HG02870 (cell line): ENCODE results near the gene PSMG2.
"Not testable (repeated sequence)": the region's sequence is repeated elsewhere in the genome, so short reads cannot be mapped to it uniquely, and the experiment has no call there.

Experiments
- ATAC-seq: cut with Tn5 transposase; IDR thresholded peaks from one replicate; pipeline ENCODE4 v1.9.1; 2021; ENCODE audit warnings: mild to moderate bottlenecking, moderate library complexity; ENCODE audit not compliant: unreplicated experiment

Gene PSMG2

DNA sequence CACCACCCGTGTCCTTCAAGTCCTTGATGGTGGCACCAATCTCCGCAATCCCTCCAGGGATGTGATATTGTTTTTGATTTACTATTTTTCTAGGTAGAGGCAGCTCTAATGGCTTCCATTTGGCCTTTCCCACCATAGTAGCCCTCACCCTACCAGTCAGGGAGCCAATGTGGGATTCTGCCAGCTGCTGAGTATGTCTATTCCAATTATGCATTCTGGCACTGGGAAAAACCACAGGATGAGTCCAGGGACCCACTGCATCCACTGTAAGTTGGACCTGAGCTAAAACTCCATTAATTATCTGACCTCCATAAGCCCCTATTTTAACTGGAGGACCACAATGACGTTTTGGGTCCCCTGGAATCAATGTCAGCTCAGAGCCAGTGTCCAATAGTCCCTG lies 55.7 kb downstream of the PSMG2 start:
- not testable (repeated sequence) for ATAC-seq

DNA sequence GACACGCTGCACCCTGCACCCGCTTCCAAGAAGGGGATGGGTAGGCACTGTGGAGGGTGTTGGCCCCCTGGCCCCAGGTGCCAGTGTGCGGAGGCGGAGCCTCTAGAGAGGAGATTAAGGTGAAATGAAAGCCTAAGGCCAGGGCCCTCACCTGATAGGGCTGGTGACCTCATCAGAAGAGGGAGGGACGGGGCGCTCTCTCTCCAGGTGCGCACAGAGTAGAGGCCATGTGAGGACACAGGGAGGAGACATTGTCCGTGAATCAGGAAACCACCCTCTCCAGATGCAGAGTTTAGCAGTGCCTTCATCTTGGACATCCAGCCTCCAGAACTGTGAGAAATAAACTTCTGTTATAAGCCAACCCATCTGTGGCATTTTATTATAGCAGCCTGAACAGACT lies 62.3 kb downstream of the PSMG2 start:
- no peak for ATAC-seq

DNA sequence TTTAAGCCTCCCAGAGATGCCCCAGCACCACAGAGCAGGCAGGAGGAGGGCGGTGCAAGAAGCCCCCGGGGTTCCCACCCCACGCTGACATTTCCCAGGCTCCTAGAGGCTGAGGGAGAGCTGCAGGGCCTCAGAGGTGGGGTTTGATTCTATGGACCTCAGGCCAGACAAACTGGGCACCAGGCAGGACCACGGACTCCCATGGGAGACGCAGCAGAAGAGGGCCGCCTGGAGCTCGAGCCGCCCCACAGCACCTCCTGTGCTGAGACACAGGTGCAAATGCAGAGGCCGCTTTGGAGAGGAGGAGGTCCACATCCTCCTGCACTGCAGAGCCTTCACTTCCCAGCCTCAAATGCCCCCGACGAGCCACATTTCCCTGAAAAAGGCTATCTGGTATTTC lies 62.7 kb downstream of the PSMG2 start:
- no peak for ATAC-seq

DNA sequence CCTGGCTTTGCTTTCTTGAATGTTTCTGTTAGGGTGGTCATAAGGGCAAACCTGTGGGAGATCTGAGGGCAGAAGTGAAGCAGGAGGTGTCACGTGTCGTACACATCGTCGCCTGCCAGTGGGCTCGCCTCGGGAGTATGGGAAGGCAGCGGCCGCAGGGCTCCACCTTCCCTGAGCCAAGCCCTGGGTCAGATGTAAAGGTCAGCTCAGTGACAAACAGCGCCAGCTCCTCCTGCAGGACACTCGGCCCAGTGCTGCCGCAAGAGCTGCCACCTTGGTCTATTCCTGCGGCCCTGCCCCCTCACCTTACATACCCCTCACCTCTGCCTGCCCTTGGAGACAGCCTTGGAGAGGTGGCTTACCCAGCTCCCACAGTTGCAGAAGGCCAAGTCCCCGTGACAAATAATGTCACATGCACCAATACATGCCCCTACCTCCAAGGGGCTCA lies 64.2 kb downstream of the PSMG2 start:
- ATAC-seq: no peak

DNA sequence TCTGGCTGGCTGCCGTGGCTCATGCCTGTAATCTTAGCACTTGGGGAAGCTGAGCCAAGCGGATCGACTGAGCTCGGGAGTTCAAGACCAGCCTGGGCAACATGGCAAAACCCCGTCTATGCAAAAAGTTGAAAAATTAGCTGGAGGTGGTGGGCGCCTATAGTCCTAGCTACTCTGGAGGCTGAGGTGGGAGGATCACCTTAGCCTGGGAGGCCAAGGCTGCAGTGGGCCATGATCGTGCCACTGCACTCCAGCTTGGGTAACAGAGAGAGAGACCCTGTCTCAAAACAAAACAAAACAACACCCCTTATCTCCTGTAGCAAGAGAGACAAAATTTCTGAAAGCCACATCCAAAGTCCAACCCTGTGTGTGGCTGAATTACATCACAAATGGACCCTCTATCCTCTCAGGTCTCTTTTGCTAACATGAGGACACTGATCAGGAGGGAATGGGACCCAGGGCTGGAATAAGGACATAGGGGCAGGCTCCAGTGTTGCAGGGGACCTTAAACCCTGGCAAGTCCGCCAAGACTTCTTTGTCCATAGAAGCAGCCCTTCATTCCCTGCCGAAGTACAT lies 64.8 kb downstream of the PSMG2 start:
- ATAC-seq: no peak

DNA sequence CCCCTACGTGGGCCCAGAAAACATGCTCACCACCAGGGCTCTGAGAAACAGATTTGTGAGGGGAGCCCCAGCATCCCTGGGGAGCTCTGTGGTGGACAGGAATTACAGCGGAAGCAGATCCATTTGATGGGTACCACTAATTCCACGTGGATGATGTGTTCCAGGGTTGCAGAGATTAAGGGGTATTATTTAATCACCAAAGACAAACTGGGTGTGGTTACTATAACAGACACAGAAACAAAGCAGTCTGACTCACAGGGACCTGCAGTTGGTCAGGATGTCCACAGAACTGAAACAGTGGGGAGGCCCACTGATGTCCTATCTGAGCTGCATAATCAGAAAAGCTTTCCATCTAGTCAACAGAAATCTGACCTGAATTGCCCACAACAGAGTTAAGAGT lies 65.8 kb downstream of the PSMG2 start:
- ATAC-seq: no peak

DNA sequence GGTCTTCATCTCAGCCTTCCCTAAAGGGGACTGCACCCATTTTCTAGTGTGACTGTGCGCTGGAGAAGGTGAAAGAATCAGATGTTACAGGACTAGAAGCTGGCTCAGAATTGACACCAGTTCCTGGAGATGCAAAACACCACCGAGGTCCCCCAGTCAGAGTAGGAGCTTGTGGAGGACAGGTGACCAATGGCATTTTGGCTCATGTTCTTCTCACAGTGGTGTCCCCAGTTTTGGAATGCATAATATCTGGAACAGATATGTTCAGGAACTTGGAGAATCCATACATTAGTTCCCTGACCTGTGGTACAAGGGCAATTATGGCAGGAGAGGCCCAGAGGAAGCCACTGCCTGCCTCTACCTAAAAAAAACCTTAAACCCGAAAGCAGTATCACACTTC lies 66.3 kb downstream of the PSMG2 start:
- ATAC-seq: no peak

DNA sequence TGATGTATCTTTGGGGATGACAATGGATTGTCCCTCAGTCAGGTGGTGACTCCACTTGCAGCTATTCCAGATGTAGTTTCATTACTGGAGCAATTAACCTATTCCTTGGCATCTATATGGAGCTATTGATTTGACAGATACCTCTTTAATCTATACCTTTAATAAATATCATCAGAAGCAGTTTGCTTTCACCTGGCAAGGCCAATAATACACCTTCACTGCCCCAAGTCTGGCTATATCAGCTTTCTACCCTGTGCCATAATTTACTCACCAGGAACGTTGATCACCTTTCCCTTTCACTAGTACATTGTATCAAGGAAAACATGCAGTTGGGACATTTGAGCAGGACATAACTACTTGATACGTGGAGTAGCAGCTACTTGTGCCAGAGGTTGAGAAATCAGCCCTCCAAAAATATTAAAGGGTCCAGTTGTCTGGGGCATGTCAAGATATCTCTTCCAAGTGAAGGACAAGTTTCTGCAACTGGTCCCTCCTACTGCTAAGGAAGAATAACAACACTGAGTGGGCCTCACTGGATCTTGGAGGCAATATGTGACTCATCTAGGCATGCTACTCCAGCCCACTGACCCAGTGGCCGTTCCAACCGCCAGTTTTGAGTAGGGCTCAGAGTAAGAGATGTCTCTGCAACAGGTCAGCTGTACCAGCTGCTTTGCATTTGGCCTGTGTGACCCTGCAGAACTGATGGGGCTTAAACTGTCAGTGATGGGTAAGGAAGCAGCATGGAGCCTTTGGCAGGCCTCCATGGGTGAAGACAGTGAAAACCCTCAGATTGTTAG lies 67.0 kb downstream of the PSMG2 start:
- ATAC-seq: no peak

DNA sequence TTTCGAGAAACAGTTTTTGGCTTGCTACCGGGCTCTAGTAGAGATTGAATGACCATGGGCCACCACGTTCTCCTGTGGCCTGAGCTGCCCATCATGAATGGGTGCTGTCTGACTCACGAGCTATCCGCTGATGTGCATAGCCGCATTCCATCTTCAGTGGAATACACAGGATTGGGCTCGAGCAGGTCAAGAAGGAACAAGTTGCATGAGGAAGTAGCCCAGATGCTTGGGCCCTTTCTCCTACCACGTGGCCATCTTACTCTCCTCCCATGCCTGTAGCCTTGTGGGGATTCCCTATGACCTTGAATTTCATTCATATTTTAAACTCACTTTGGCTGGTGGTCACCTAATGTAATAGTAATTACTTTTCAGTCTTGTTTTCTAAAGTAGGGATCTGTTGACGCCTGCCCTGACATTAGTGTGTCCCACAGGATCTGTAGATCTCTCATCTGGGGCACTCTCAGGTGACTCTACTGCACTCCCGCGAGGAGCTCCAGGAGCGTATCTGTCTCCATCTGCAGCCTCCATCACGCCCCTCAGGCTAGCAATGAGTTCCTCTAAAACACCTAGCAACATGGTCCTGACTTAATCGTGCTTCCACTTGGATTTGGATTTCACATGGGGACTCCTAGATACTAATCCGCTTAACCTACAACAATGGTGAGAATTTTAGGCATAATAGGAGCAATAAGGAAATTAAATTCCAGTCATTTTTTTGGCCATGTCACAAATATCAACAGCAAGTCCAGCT lies 67.8 kb downstream of the PSMG2 start:
- no peak for ATAC-seq

DNA sequence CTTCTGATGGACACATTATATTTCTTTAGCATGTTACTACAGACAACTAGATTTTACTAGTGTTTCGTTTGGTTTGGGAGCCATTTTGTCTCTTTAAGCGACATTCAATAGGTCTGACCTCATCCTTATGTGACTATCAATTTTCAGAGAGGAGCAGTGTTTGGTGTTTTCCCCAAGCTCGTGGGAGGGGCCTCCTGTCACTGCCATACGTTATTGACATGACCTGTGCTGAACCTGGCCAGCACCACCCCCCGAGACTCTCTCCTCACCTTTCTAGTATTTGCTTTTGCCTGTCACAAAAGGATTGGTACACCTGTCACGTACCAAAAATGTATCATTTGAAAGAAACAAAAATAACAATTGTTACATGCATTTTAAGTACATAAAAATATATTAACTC lies 69.3 kb downstream of the PSMG2 start:
- ATAC-seq: no peak

DNA sequence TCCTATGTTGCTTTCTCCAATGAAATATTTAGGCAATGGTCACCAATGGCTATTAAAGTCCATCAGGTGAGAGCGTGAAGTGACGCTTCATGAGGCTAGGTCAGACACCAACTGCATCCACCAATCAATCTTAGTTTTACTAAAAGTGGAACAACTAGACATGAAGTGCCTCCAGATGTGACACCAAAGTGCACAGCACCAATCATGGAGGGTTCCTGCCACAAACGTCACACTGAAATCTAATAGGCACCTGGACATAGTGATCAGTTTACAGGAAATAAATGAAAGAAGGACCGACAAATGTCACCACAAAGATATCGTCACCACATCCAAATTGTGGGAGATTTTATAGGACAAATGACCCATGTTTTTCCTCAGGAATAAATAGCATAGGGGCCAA lies 70.5 kb downstream of the PSMG2 start:
- no peak for ATAC-seq

DNA sequence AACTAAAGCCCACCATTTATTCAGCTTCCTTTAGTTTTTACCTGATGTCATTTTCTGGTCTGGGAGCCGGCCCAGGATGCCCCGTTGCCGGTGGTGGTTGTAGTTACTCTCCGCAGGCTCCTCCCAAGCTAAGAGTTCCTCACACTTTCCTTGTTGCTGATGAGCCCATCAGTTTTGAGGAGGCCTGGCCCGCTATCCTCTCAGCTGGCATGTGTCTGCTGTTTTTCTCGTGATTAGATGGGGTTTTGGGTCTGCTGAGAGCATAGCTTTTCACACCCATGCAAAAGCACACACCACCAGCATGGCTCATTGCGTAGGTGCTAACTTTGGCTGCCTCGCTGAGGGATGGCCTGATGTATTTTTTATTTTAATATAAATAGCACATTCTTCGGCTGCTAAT lies 72.1 kb downstream of the PSMG2 start:
- no peak for ATAC-seq
